Measurements from ENCODE around the gene OR6K2.

DNA sequence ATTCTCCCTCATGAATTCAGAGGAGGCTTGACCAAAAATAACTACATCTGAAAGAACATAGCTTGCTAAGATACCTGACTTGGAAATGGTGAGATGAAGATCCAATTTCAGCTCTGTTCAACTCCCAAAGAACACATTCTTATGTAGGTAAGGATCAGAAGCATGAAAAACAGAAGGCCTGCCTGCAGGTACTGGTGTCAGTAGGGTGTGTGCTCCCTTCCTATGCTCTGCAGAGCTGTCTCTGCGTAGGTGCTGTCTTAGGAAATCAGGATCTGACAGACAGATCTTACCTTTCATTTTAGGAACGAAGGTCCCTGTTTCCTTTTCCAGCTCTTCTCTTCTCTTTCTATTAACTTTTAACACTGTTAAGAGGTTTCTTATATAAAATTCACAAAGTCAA lies 5.6 kb upstream of the OR6K2 start:
- TF ChIP-seq JUND (IDR thresholded peaks at IDR 0.05) (no peak), FOXA2 (IDR thresholded peaks at IDR 0.05) (no peak), CTCF (IDR thresholded peaks at IDR 0.05; ENCODE audit: low read depth, low read length, missing input control) (no peak), MAX (IDR thresholded peaks at IDR 0.05) (no peak), RAD21 (IDR thresholded peaks at IDR 0.05) (no peak), TAF1 (conservative IDR thresholded peaks at IDR 0.05) (no peak), HNF4A (conservative IDR thresholded peaks at IDR 0.05) (no peak)
- TF ChIP-seq, protein P1, sequence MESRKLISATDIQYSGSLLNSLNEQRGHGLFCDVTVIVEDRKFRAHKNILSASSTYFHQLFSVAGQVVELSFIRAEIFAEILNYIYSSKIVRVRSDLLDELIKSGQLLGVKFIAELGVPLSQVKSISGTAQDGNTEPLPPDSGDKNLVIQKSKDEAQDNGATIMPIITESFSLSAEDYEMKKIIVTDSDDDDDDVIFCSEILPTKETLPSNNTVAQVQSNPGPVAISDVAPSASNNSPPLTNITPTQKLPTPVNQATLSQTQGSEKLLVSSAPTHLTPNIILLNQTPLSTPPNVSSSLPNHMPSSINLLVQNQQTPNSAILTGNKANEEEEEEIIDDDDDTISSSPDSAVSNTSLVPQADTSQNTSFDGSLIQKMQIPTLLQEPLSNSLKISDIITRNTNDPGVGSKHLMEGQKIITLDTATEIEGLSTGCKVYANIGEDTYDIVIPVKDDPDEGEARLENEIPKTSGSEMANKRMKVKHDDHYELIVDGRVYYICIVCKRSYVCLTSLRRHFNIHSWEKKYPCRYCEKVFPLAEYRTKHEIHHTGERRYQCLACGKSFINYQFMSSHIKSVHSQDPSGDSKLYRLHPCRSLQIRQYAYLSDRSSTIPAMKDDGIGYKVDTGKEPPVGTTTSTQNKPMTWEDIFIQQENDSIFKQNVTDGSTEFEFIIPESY (IDR thresholded peaks at IDR 0.05): no peak

All from liver (tissue), 3 donors.